ENCODE results near the gene OR5M11.
"Not testable (repeated sequence)": the region's sequence is repeated elsewhere in the genome, so short reads cannot be mapped to it uniquely, and the experiment has no call there.

The OR5M11 gene

DNA sequence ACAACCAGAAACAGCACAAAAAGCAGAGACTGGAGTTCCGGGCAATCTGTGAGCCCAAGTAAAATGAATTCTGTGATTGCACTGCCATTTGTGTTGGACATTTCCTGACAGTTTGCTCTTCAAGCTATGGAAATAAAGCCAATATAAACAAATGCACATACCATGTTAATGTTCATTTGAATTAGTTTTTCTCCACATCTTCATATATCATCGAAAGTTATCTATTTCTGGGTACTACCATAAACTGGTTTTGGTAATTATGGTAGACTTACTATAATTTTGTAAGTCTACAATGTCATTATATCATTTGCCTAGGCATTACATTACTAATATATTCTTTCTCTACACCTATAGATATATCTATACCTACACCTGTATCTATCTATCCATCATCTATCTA, at the start of gene OR5M11:
TSS of gene OR5M11 (minus strand) at position 101 of the 400 bp plus-strand sequence. CDS start at position 101, 0 bp downstream.
- no peak for FAIRE-seq

DNA sequence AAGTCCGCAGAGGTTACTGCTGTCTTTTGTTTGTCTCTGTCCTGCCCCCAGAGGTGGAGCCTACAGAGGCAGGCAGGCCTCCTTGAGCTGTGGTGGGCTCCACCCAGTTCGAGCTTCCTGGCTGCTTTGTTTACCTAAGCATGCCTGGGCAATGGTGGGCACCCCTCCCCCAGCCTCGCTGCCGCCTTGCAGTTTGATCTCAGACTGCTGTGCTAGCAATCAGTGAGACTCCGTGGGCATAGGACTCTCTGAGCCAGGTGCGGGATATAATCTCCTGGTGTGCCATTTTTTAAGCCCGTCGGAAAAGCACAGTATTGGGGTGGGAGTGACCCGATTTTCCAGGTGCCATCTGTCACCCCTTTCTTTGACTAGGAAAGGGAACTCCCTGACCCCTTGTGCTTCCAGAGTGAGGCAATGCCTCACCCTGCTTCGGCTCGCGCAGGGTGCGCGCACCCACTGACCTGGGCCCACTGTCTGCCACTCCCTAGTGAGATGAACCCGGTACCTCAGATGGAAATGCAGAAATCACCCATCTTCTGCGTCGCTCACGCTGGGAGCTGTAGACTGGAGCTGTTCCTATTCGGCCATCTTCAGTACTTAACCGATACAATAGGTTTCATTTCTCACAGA, 49.1 kb upstream of the OR5M11 start:
- not testable (repeated sequence) for FAIRE-seq

- no peak for FAIRE-seq
Observed at GRCh38 chr11:56577621-56578020, 34.6 kb upstream of the OR5M11 start, which contains the start of gene OR5M10. OR5M10 (minus strand) TSS chr11:56577721; CDS start chr11:56577721, 0 bp downstream.

- FAIRE-seq: no peak
Observed at GRCh38 chr11:56558574-56558973, 15.5 kb upstream of the OR5M11 start.

DNA sequence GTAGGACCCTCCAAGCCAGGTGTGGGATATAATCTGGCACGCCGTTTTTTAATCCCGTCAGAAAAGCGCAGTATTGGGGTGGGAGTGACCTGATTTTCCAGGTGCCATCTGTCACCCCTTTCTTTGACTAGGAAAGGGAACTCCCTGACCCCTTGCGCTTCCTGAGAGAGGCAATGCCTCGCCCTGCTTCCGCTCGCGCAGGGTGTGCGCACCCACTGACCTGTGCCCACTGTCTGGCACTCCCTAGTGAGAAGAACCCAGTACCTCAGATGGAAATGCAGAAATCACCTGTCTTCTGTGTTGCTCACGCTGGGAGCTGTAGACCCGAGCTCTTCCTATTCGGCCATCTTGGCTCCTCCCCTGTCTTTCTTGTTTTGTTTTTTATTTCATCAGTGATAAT, 11.6 kb upstream of the OR5M11 start:
- not testable (repeated sequence) for FAIRE-seq

- FAIRE-seq: no peak
Observed at GRCh38 chr11:56545531-56545930, 2.5 kb upstream of the OR5M11 start.

DNA sequence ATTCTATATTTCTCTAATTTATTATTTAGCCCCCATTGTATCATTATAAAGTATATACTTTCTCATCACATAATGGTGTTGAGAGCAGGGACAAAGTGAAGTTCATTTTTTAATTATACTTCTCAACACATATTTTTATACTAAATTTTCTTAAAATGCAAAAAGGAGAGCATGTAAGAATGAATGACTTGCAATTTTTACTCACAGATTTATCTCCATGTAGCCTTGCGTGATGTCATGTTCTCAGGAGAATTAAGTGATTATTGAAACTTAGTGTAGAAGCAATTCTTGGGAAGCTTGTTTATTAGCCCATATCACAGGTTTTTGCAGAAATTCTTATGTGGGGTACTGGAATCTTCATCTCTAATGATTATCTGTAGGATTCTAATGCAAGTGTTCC, 682 bp upstream of the OR5M11 start:
- no peak for FAIRE-seq

DNA sequence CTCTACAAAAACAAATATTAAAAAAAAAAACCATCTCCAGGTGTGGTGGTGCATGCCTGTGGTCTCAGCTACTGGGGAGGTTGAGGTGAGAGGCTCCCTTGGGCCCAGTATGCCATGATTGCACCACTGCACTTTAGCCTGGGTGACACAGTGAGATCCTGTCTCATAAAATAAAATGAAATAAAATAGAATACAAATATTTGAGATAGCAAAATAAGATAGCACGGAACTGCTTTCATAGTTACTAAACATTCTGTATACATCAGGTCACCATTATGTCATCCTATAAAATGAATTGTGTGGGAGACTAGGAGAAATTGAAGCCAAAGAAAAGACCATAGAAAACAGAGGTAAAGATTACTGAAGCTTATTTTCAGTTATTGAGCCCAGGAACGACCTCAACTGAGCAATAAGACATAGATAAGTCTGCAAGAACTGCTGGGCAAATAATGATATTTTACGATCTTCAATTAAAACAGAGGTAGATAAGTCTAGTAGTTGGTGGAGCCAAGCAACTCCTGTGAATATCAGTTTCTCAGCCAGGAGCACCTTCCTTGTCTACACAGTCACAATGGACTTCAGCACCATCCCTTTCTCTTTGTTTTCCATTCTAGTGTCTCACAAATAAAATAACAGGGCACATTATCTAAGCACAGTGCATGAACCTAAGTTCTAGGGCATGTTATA, 9.9 kb downstream of the OR5M11 start:
- FAIRE-seq: no peak

DNA sequence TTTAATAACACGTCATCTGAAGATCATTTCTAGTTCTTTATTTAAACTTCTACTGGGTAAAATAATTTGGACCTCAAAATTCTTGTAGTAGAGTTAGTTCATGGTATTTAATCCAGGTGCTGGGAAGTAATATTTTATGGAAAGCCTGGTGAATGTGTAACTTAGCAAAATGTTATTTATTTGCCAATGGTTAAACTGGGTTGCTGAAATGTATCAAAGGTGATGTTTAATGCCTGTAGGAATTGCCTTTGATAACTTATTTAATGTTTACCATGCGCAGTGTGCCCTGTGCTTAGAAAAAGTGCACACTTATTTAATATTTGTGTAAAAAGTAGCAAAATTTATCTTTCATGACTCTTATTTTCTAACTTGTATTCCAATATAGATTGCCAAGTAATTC, 11.2 kb downstream of the OR5M11 start:
- no peak for FAIRE-seq

GRCh38 chr11:56522008-56522407, 21.0 kb downstream of the OR5M11 start:
- FAIRE-seq: no peak

GRCh38 chr11:56513280-56513679, 29.8 kb downstream of the OR5M11 start:
- FAIRE-seq: no peak

DNA sequence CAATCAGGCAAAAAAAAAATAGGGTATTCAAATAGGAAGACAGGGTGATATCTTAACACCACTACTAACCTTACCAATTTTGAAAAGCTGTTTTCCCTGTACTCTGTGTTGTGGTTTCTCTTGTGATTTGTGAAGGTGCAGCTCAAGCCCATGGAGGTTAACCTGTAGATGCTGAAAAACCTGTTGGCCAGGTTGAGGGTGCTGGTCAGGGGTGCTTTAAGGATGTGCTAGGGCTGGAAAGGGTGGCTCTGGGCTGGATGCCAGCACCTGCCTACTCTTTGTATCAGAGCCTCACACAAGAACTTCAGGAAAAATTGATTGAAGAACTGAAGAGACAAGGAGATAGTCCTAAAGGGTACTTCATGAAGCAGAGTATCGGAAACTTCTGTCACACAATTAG, 33.6 kb downstream of the OR5M11 start:
- no peak for FAIRE-seq

DNA sequence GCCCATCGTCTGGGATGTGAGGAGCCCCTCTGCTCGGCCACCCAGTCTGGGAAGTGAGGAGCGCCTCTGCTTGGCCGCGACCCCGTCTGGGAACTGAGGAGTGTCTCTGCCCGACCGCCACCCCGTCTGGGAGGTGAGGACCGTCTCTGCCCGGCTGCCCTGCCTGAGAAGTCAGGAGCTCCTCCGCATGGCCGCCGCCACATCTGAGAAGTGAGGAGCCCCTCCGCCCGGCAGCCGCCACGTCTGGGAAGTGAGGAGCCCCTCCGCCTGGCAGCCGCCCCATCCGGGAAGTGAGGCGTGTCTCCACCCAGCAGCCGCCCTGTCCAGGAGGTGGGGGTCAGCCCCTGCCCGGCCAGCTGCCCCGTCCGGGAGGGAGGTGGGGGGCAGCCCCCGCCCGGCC, 46.0 kb downstream of the OR5M11 start:
- FAIRE-seq: no peak

GRCh38 chr11:56495117-56495516, 47.9 kb downstream of the OR5M11 start:
- no peak for FAIRE-seq
